Fibroblast of lung (primary cell): ENCODE measurements around the gene PI16. TPM values are rescaled to one million over a fixed set of nuclear protein-coding genes. Genes with fewer than 3 reads are reported as not detected.
A peak's percentile ranks its signal among the peaks of the same experiment; 100 is the strongest.

ENCODE experiments used
- DNase-seq, 2 donors: peaks; one replicate each; pipeline versions ENCODE4 v3.0.0 to v3.0.0-alpha.2; 2010; ENCODE audit warnings: low read depth in 2 of 2
- H2AFZ ChIP-seq: 2 replicates; pipeline ENCODE4 v1.5.1; 2012; ENCODE audit warnings: low read length, control low read depth, inconsistent platforms
- H3K27ac ChIP-seq: 2 replicates; pipeline ENCODE4 v1.5.1; 2011; ENCODE audit warnings: low read length, control low read depth; ENCODE audit not compliant: insufficient read depth
- H3K27me3 ChIP-seq: 2 replicates; pipeline ENCODE4 v1.5.1; 2011; ENCODE audit warnings: mild to moderate bottlenecking, low read length; ENCODE audit not compliant: control insufficient read depth, insufficient read depth
- H3K36me3 ChIP-seq: 2 replicates; pipeline ENCODE4 v1.5.1; 2011; ENCODE audit warnings: low read length; ENCODE audit not compliant: control insufficient read depth, insufficient read depth
- H3K4me1 ChIP-seq: 2 replicates; pipeline ENCODE4 v1.5.1; 2011; ENCODE audit warnings: low read length; ENCODE audit not compliant: control insufficient read depth, insufficient read depth; ENCODE audit errors: extremely low read depth
- H3K4me2 ChIP-seq: 2 replicates; pipeline ENCODE4 v1.5.1; 2011; ENCODE audit warnings: low read length, control low read depth; ENCODE audit not compliant: insufficient read depth; ENCODE audit errors: extremely low read depth
- H3K4me3 ChIP-seq, 4 experiments: fragments of 200-600 bp in 1 of 4; sonication (generic) in 1 of 4; replicated peaks in 1 of 4; 2 replicates each; pipeline ENCODE4 v1.5.1; 2011 to 2016; ENCODE audit warnings: low read length in 4 of 4, low read depth in 3 of 4, mild to moderate bottlenecking in 3 of 4, control low read depth in 2 of 4, inconsistent platforms in 1 of 4, mixed read lengths in 1 of 4; ENCODE audit not compliant: insufficient read depth in 1 of 4; ENCODE audit errors: control extremely low read depth in 1 of 4
- H3K79me2 ChIP-seq: 2 replicates; pipeline ENCODE4 v1.5.1; 2012; ENCODE audit warnings: mild to moderate bottlenecking, low read length, inconsistent platforms; ENCODE audit not compliant: control insufficient read depth, insufficient read depth
- H3K9ac ChIP-seq: 2 replicates; pipeline ENCODE4 v1.5.1; 2011; ENCODE audit warnings: mild to moderate bottlenecking, low read length, control low read depth; ENCODE audit not compliant: insufficient read depth
- H3K9me3 ChIP-seq: 2 replicates; pipeline ENCODE4 v1.5.1; 2012; ENCODE audit warnings: low read depth, low read length; ENCODE audit not compliant: control insufficient read depth, insufficient read depth
- H4K20me1 ChIP-seq: 2 replicates; pipeline ENCODE4 v1.5.1; 2011; ENCODE audit warnings: low read length; ENCODE audit not compliant: control insufficient read depth, insufficient read depth; ENCODE audit errors: extremely low read depth
- EZH2 ChIP-seq: IDR thresholded peaks from 2 replicates; pipeline ENCODE4 v1.5.1; 2012; ENCODE audit warnings: low read length, control low read depth, mild to moderate bottlenecking; ENCODE audit errors: missing control alignments
- polyA plus RNA-seq, 2 donors: library from polyadenylated mRNA; depleted of rRNA in 1 of 2; stranded (reverse) in 1 of 2; unstranded in 1 of 2; fragments of >200 nt; gene quantifications; 2 replicates each; pipeline ENCODE4 v1.2.1, GENCODE V29; 2011 to 2012; ENCODE audit warnings: missing spikeins in 1 of 2
- total RNA-seq: library from RNA; depleted of rRNA; stranded (reverse); fragments of >200 nt; gene quantifications from 2 replicates; pipeline ENCODE4 v1.2.1, GENCODE V29; 2014
- TF ChIP-seq, protein P1 (sequence below), 2 donors: IDR thresholded peaks in 1 of 2; conservative IDR thresholded peaks in 1 of 2; 1 replicate in 1 of 2; 2 replicates in 1 of 2; pipeline ENCODE4 v1.5.1; 2011 to 2012; ENCODE audit warnings: low read length in 2 of 2, control low read depth in 1 of 2, inconsistent platforms in 1 of 2, low read depth in 1 of 2, mild to moderate bottlenecking in 1 of 2

Gene PI16
- total and polyA plus RNA-seq, 2 donors (not counting 1 experiment from before 2014, with no cell fraction given), result 0.09 TPM; not detected in 1

DNA sequence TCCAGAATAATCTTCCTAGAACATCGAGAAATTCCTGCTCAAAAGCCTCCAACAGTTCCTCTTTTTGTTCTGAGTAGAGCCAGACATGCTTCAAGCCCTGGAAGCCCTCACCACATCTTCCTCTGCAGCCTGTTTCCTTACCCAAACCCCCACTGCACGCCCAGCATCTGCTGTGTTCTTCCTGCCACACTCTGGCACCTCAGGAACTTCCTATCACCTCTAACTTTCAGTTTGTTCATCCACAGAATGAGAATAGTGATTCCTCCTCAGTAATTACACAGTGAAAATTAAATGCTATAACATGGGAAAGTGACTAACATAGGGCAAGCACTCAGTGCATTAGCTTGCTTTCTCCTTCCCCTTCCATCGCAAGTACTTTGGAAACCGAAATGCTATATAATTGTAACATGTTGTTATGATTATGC, 42.5 kb upstream of the PI16 start:
- TF ChIP-seq, protein P1, sequence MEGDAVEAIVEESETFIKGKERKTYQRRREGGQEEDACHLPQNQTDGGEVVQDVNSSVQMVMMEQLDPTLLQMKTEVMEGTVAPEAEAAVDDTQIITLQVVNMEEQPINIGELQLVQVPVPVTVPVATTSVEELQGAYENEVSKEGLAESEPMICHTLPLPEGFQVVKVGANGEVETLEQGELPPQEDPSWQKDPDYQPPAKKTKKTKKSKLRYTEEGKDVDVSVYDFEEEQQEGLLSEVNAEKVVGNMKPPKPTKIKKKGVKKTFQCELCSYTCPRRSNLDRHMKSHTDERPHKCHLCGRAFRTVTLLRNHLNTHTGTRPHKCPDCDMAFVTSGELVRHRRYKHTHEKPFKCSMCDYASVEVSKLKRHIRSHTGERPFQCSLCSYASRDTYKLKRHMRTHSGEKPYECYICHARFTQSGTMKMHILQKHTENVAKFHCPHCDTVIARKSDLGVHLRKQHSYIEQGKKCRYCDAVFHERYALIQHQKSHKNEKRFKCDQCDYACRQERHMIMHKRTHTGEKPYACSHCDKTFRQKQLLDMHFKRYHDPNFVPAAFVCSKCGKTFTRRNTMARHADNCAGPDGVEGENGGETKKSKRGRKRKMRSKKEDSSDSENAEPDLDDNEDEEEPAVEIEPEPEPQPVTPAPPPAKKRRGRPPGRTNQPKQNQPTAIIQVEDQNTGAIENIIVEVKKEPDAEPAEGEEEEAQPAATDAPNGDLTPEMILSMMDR (conservative IDR thresholded peaks at IDR 0.05 in 1 of 2, IDR thresholded peaks at IDR 0.05 in 1 of 2; ENCODE audit: low read depth in 1 of 2, low read length in 2 of 2), result no peak
- no peak for TF ChIP-seq EZH2
- no peak overlapping the region for H2AFZ ChIP-seq
- no peak overlapping the region for H3K4me2 ChIP-seq
- peaks cover 9% of the 10 kb centered on the region for H3K36me3 ChIP-seq
- no peak overlapping the region for H3K4me3 ChIP-seq
- peaks cover 8% of the 10 kb centered on the region for H3K4me1 ChIP-seq
- no peaks in the 10 kb centered on the region for H3K27me3 ChIP-seq
- H3K27ac ChIP-seq, result no peak overlapping the region
- H3K9me3 ChIP-seq, result no peaks in the 10 kb centered on the region
- H4K20me1 ChIP-seq, result no peaks in the 10 kb centered on the region
- no peaks in the 10 kb centered on the region for H3K79me2 ChIP-seq
- DNase-seq, result no peak
- no peak overlapping the region for H3K9ac ChIP-seq

DNA sequence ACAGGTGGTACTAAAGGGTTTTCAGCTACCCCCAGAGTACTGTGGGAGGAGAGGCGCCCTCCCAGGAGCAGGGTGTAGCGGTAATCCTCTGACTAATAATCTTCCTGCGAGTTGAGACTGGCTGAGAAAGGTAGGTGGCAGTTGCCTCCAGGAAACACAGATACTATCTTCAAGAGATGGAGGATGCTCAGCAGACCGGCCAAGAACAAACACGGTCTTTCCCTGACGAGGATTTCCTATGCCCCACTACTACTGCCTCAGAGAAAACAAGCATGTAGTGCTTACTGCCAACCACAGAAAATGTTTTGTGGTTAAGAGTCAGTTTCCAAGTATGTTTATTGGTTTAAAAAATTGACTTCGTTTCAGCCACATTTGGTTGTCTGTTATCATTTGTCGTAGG, 42.0 kb upstream of the PI16 start:
- H3K4me1 ChIP-seq, result peaks cover 10% of the 10 kb centered on the region
- H2AFZ ChIP-seq, result no peak overlapping the region
- no peaks in the 10 kb centered on the region for H3K9me3 ChIP-seq
- H3K36me3 ChIP-seq, result peaks cover 10% of the 10 kb centered on the region
- H3K4me3 ChIP-seq, result no peak overlapping the region
- H4K20me1 ChIP-seq, result no peaks in the 10 kb centered on the region
- H3K4me2 ChIP-seq, result peak overlapping the region; percentile 52
- H3K27ac ChIP-seq, result no peak overlapping the region
- no peaks in the 10 kb centered on the region for H3K79me2 ChIP-seq
- H3K27me3 ChIP-seq, result no peaks in the 10 kb centered on the region
- peak; percentile 84 to 91 for DNase-seq
- no peak overlapping the region for H3K9ac ChIP-seq
- TF ChIP-seq EZH2, result no peak

DNA sequence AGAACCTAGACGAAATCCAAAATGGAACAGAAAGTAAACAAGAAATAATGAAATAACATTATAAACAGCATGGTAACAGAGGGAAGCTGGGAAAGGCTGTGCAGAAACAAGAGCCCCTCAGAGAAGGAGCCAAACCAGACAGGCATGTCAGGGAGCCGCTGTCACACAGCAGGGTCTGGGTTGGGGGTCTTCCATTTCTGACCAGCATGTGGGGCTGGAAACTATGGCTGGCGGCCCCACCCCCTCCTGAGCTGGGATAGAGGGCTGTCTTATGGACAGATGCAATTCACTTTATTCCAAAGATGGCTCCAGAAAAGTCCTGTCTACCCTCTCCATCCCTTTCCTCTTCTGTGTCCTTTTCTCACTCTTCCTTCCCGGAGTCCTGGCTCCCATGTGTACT, 41.5 kb upstream of the PI16 start:
- Histone ChIP-seq H3K4me3 (no peak overlapping the region), H3K27ac (no peak overlapping the region), H3K9ac (no peak overlapping the region), H3K4me1 (peaks cover 13% of the 10 kb centered on the region), H3K9me3 (no peaks in the 10 kb centered on the region), H3K4me2 (peak overlapping the region; percentile 30), H3K27me3 (no peaks in the 10 kb centered on the region), H3K79me2 (no peaks in the 10 kb centered on the region), H4K20me1 (no peaks in the 10 kb centered on the region), H2AFZ (no peak overlapping the region), H3K36me3 (peaks cover 10% of the 10 kb centered on the region)
- no peak for DNase-seq
- TF ChIP-seq, protein P1 (conservative IDR thresholded peaks at IDR 0.05 in 1 of 2, IDR thresholded peaks at IDR 0.05 in 1 of 2; ENCODE audit: low read depth in 1 of 2, low read length in 2 of 2), result no peak
- no peak for TF ChIP-seq EZH2
